ENCODE results near the gene GJE1. TPM values are rescaled to one million over a fixed set of nuclear protein-coding genes. Genes with fewer than 3 reads are reported as not detected.

GJE1 gene
- total RNA-seq, 1 experiment from 2014 or later: not detected

- ChIA-PET POLR2A (no interaction called here), CTCF (no interaction called here)
- Histone ChIP-seq H3K27me3 (ENCODE audit: control insufficient read depth, insufficient read depth, low read length) (no peaks in the 10 kb centered on the region), H3K4me1 (ENCODE audit: control insufficient read depth, insufficient read depth, low read length) (no peaks in the 10 kb centered on the region), H3K27ac (ENCODE audit: low read length) (no peak overlapping the region), H3K9me3 (ENCODE audit: control insufficient read depth, insufficient read depth, low read depth, low read length) (no peaks in the 10 kb centered on the region), H3K4me3 (ENCODE audit: low read depth in 2 of 2, low read length in 2 of 2) (no peak overlapping the region), H3K36me3 (ENCODE audit: control insufficient read depth, insufficient read depth, low read length) (peaks cover 34% of the 10 kb centered on the region)
- DNase-seq (ENCODE audit: low read depth, low spot score) (no peak), ATAC-seq (no peak)
- intact Hi-C loops (cut with micrococcal nuclease; ENCODE audit: unreplicated experiment): no loop called here
- in situ Hi-C loops (cut with HindIII; ENCODE audit: low pct_unique_long_range_greater_than_20kb, low sequenced_read_pairs): no loop called here
- TF ChIP-seq SIN3A (IDR thresholded peaks at IDR 0.05; ENCODE audit: borderline replicate concordance, insufficient read depth, low read depth, low read length) (no peak), TCF7L2 (IDR thresholded peaks at IDR 0.05; ENCODE audit: low read depth, low read length) (no peak)
- BruUV-seq (replicated peaks): no TSS peak
Observed at GRCh38 chr6:142174703-142175102, 42.0 kb downstream of the GJE1 start.

GRCh38 chr6:142178129-142178528, 45.4 kb downstream of the GJE1 start:
- no peak for DNase-seq (ENCODE audit: low read depth, low spot score)
- no TSS peak for BruUV-seq (replicated peaks)
- POLR2A ChIA-PET: no interaction called here
- Histone ChIP-seq H3K4me1 (ENCODE audit: control insufficient read depth, insufficient read depth, low read length) (no peaks in the 10 kb centered on the region), H3K4me3 (ENCODE audit: low read depth in 2 of 2, low read length in 2 of 2) (no peak overlapping the region), H3K27me3 (ENCODE audit: control insufficient read depth, insufficient read depth, low read length) (no peaks in the 10 kb centered on the region), H3K27ac (ENCODE audit: low read length) (0 out of 2 replicates have a peak overlapping the region, but pooled peaks have one; percentile 8), H3K36me3 (ENCODE audit: control insufficient read depth, insufficient read depth, low read length) (peaks cover 20% of the 10 kb centered on the region; the same call in 1 of the 2 replicates), H3K9me3 (ENCODE audit: control insufficient read depth, insufficient read depth, low read depth, low read length) (no peaks in the 10 kb centered on the region)
- intact Hi-C loops (cut with micrococcal nuclease; ENCODE audit: unreplicated experiment) (no loop called here), in situ Hi-C loops (cut with HindIII; ENCODE audit: low pct_unique_long_range_greater_than_20kb, low sequenced_read_pairs) (no loop called here)
- no peak for ATAC-seq
- TF ChIP-seq POLR2AphosphoS5 (IDR thresholded peaks at IDR 0.05; ENCODE audit: low read depth, low read length) (no peak), SIN3A (IDR thresholded peaks at IDR 0.05; ENCODE audit: borderline replicate concordance, insufficient read depth, low read depth, low read length) (no peak), REST (IDR thresholded peaks at IDR 0.05; ENCODE audit: insufficient read depth in 1 of 2, low read depth in 2 of 2, low read length in 1 of 2) (no peak), TCF7L2 (IDR thresholded peaks at IDR 0.05; ENCODE audit: low read depth, low read length) (no peak), CTCF (IDR thresholded peaks at IDR 0.05) (no peak)
- CTCF ChIA-PET: no interaction called here

GRCh38 chr6:142182004-142182403, 49.3 kb downstream of the GJE1 start:
- Histone ChIP-seq H3K4me3 (ENCODE audit: low read depth in 2 of 2, low read length in 2 of 2) (no peak overlapping the region), H3K27me3 (ENCODE audit: control insufficient read depth, insufficient read depth, low read length) (no peaks in the 10 kb centered on the region), H3K4me1 (ENCODE audit: control insufficient read depth, insufficient read depth, low read length) (peaks cover 4% of the 10 kb centered on the region; the same call in 1 of the 2 replicates), H3K36me3 (ENCODE audit: control insufficient read depth, insufficient read depth, low read length) (peaks cover 8% of the 10 kb centered on the region; the same call in 1 of the 2 replicates), H3K9me3 (ENCODE audit: control insufficient read depth, insufficient read depth, low read depth, low read length) (no peaks in the 10 kb centered on the region), H3K27ac (ENCODE audit: low read length) (no peak overlapping the region)
- intact Hi-C loops (cut with micrococcal nuclease; ENCODE audit: unreplicated experiment) (no loop called here), in situ Hi-C loops (cut with HindIII; ENCODE audit: low pct_unique_long_range_greater_than_20kb, low sequenced_read_pairs) (no loop called here)
- TF ChIP-seq TCF7L2 (IDR thresholded peaks at IDR 0.05; ENCODE audit: low read depth, low read length) (no peak), REST (IDR thresholded peaks at IDR 0.05; ENCODE audit: insufficient read depth in 1 of 2, low read depth in 2 of 2, low read length in 1 of 2) (no peak), POLR2AphosphoS5 (IDR thresholded peaks at IDR 0.05; ENCODE audit: low read depth, low read length) (no peak), SIN3A (IDR thresholded peaks at IDR 0.05; ENCODE audit: borderline replicate concordance, insufficient read depth, low read depth, low read length) (no peak), CTCF (IDR thresholded peaks at IDR 0.05) (no peak)
- ATAC-seq (no peak), DNase-seq (ENCODE audit: low read depth, low spot score) (no peak)
- ChIA-PET POLR2A (interaction anchor here (0.5 kb wide), 1 partner anchor 45 kb away, joined by 4 read pairs; no protein-coding TSS in a partner anchor), CTCF (no interaction called here)
- BruUV-seq (replicated peaks): no TSS peak

Measured in Panc1 (cell line).